H1 (cell line): ENCODE measurements around the gene GPR42. TPM values are rescaled to one million over a fixed set of nuclear protein-coding genes. Genes with fewer than 3 reads are reported as not detected.

Experiments used
- CTCF ChIA-PET: fragments of 300-600 bp; sonication (Branson Sonifier 250); formaldehyde crosslinking; loops from one replicate; lab custom pipeline; 2021; ENCODE audit not compliant: partially characterized antibody; lab: Charles Lee
- POLR2A ChIA-PET: fragments of 300-600 bp; sonication (Branson Sonifier 250); formaldehyde crosslinking; loops from one replicate; lab custom pipeline; 2021; ENCODE audit warnings: inconsistent platforms; ENCODE audit not compliant: partially characterized antibody; lab: Charles Lee
- DNase-seq, 2 experiments: peaks; one replicate each; pipeline versions ENCODE4 v3.0.0 to v3.0.0-alpha.2; 2010 to 2022; ENCODE audit warnings: low spot score in 2 of 2, low read depth in 1 of 2, mixed read lengths in 1 of 2
- FAIRE-seq: peaks from 2 replicates; lab custom pipeline; 2011; peaks lifted over from hg19 to GRCh38; lab: Jason Lieb, UNC
- H2AFZ ChIP-seq: 2 replicates; pipeline ENCODE4 v1.8.1; 2012; ENCODE audit warnings: low read length, inconsistent platforms
- H2AK5ac ChIP-seq: 2 replicates; pipeline ENCODE4 v1.6.1; 2013; ENCODE audit warnings: low read depth, low read length
- H2BK120ac ChIP-seq: replicated peaks from 2 replicates; pipeline ENCODE3; 2013; ENCODE audit warnings: low read depth, low read length, inconsistent platforms
- H2BK12ac ChIP-seq: 2 replicates; pipeline ENCODE4 v1.6.1; 2013; ENCODE audit warnings: low read depth, low read length
- H2BK15ac ChIP-seq: 2 replicates; pipeline ENCODE4 v1.6.1; 2013; ENCODE audit warnings: low read length
- H2BK20ac ChIP-seq: 2 replicates; pipeline ENCODE4 v1.6.1; 2013; ENCODE audit warnings: low read length
- H2BK5ac ChIP-seq: 2 replicates; pipeline ENCODE4 v1.6.1; 2013; ENCODE audit warnings: low read depth, low read length
- H3K14ac ChIP-seq: 2 replicates; pipeline ENCODE4 v1.6.1; 2013; ENCODE audit warnings: inconsistent platforms; ENCODE audit not compliant: insufficient read length
- H3K18ac ChIP-seq: 2 replicates; pipeline ENCODE4 v1.6.1; 2013; ENCODE audit warnings: low read length; ENCODE audit errors: extremely low read depth
- H3K23ac ChIP-seq: 2 replicates; pipeline ENCODE4 v1.6.1; 2013; ENCODE audit warnings: inconsistent platforms; ENCODE audit not compliant: insufficient read length
- H3K23me2 ChIP-seq: 2 replicates; pipeline ENCODE4 v1.6.1; 2013; ENCODE audit warnings: low read depth, low read length
- H3K27ac ChIP-seq: 2 replicates; pipeline ENCODE4 v1.6.1; 2011; ENCODE audit warnings: low read depth, low read length, inconsistent platforms
- H3K27me3 ChIP-seq, 4 experiments: replicated peaks in 1 of 4; 1 replicate in 1 of 4; 2 replicates in 3 of 4; pipeline versions ENCODE4 v1.6.1 to v1.8.1; 2011 to 2013; ENCODE audit warnings: low read length in 3 of 4, mild to moderate bottlenecking in 3 of 4, inconsistent platforms in 2 of 4, mixed read lengths in 2 of 4, moderate library complexity in 1 of 4; ENCODE audit not compliant: control insufficient read depth in 3 of 4, insufficient read depth in 3 of 4; ENCODE audit errors: extremely low read depth in 1 of 4
- H3K36me3 ChIP-seq, 4 experiments: 2 replicates each; pipeline versions ENCODE4 v1.6.1 to v1.8.1; 2011 to 2013; ENCODE audit warnings: mild to moderate bottlenecking in 4 of 4, low read length in 3 of 4, moderate library complexity in 2 of 4, control low read depth in 1 of 4, inconsistent platforms in 1 of 4; ENCODE audit not compliant: insufficient read depth in 4 of 4, control insufficient read depth in 2 of 4
- H3K4ac ChIP-seq: replicated peaks from 2 replicates; pipeline ENCODE3; 2013; ENCODE audit warnings: low read length, low read depth, mixed read lengths, inconsistent platforms; ENCODE audit not compliant: insufficient read length
- H3K4me1 ChIP-seq, 4 experiments: replicated peaks in 1 of 4; 1 replicate in 1 of 4; 2 replicates in 3 of 4; pipeline versions ENCODE4 v1.6.1 to v1.8.1; 2011 to 2013; ENCODE audit warnings: low read length in 3 of 4, inconsistent platforms in 2 of 4, mixed read lengths in 1 of 4; ENCODE audit not compliant: insufficient read depth in 4 of 4, control insufficient read depth in 3 of 4
- H3K4me2 ChIP-seq, 2 experiments: 2 replicates each; pipeline versions ENCODE4 v1.6.1 to v1.8.1; 2011 to 2013; ENCODE audit warnings: low read depth in 2 of 2, low read length in 2 of 2, control low read depth in 1 of 2, inconsistent platforms in 1 of 2, mild to moderate bottlenecking in 1 of 2; ENCODE audit not compliant: insufficient read depth in 1 of 2
- H3K4me3 ChIP-seq, 4 experiments: fragments of 200-600, 300-600 bp in 1 of 4; sonication (generic), shearing (Covaris generic), sonication (Bioruptor Twin) in 1 of 4; 2 replicates each; pipeline versions ENCODE4 v1.5.1 to v1.8.1; 2011 to 2016; ENCODE audit warnings: low read length in 4 of 4, low read depth in 3 of 4, control low read depth in 2 of 4, inconsistent platforms in 2 of 4, mild to moderate bottlenecking in 2 of 4, mixed read lengths in 1 of 4, moderate library complexity in 1 of 4; ENCODE audit not compliant: insufficient read depth in 2 of 4; ENCODE audit errors: extremely low read depth in 1 of 4
- H3K56ac ChIP-seq: replicated peaks from 2 replicates; pipeline ENCODE3; 2013; ENCODE audit warnings: low read depth, mild to moderate bottlenecking, mixed read lengths, low read length, inconsistent platforms; ENCODE audit not compliant: insufficient read length
- H3K79me1 ChIP-seq: 2 replicates; pipeline ENCODE4 v1.6.1; 2013; ENCODE audit warnings: low read depth, low read length, control low read depth
- H3K79me2 ChIP-seq, 2 experiments: 2 replicates each; pipeline versions ENCODE4 v1.6.1 to v1.8.1; 2012 to 2013; ENCODE audit warnings: low read length in 2 of 2, mild to moderate bottlenecking in 2 of 2, inconsistent platforms in 1 of 2; ENCODE audit not compliant: insufficient read depth in 2 of 2, control insufficient read depth in 1 of 2
- H3K9ac ChIP-seq, 4 experiments: replicated peaks in 1 of 4; 1 replicate in 1 of 4; 2 replicates in 3 of 4; pipeline versions ENCODE4 v1.6.1 to v1.8.1; 2011 to 2013; ENCODE audit warnings: low read depth in 3 of 4, low read length in 3 of 4, control low read depth in 2 of 4, mild to moderate bottlenecking in 2 of 4, moderate library complexity in 2 of 4, inconsistent platforms in 1 of 4; ENCODE audit errors: extremely low read depth in 1 of 4
- H3K9me3 ChIP-seq, 2 experiments: 2 replicates each; pipeline versions ENCODE4 v1.6.1 to v1.8.1; 2012 to 2013; ENCODE audit warnings: mild to moderate bottlenecking in 2 of 2, moderate library complexity in 2 of 2, control low read depth in 1 of 2, inconsistent platforms in 1 of 2, low read depth in 1 of 2, low read length in 1 of 2, mixed read lengths in 1 of 2; ENCODE audit not compliant: insufficient read depth in 2 of 2
- H4K20me1 ChIP-seq, 2 experiments: replicated peaks in 1 of 2; 2 replicates each; pipeline versions ENCODE3 to v1.8.1; 2011 to 2013; ENCODE audit warnings: inconsistent platforms in 2 of 2, low read length in 2 of 2, mild to moderate bottlenecking in 1 of 2; ENCODE audit not compliant: insufficient read depth in 2 of 2, control insufficient read depth in 1 of 2
- H4K5ac ChIP-seq: 2 replicates; pipeline ENCODE4 v1.6.1; 2013; ENCODE audit warnings: low read length, low read depth, mixed read lengths, inconsistent platforms; ENCODE audit not compliant: insufficient read length
- H4K8ac ChIP-seq: 2 replicates; pipeline ENCODE4 v1.8.0; 2013; ENCODE audit warnings: mild to moderate bottlenecking, moderate library complexity, low read length, inconsistent platforms; ENCODE audit not compliant: insufficient read depth; ENCODE audit errors: extremely low read depth
- H4K91ac ChIP-seq: replicated peaks from 2 replicates; pipeline ENCODE3; 2013; ENCODE audit warnings: low read length, mixed read lengths, inconsistent platforms; ENCODE audit not compliant: insufficient read length
- ASH2L ChIP-seq: fragments of 200-600, 300-600 bp; sonication (generic); IDR thresholded peaks from one replicate; pipeline ENCODE4 v1.7.1; 2017; ENCODE audit warnings: low read length
- BACH1 ChIP-seq: IDR thresholded peaks from 2 replicates; pipeline ENCODE4 v1.6.1; 2012; ENCODE audit warnings: low read length, improper control_type of control experiment
- CBX5 ChIP-seq: fragments of 300-800, 300-1000 bp; sonication (generic); IDR thresholded peaks from 2 replicates; pipeline ENCODE4 v1.7.1; 2016; ENCODE audit warnings: antibody characterized with exemption, low read length, low read depth
- MAFK ChIP-seq: IDR thresholded peaks from 2 replicates; pipeline ENCODE4 v1.6.1; 2012; ENCODE audit warnings: low read depth, mild to moderate bottlenecking, improper control_type of control experiment, low read length
- RAD21 ChIP-seq, 2 experiments: IDR thresholded peaks in 1 of 2; conservative IDR thresholded peaks in 1 of 2; 2 replicates each; pipeline ENCODE4 v1.6.1; 2011; ENCODE audit warnings: low read depth in 2 of 2, low read length in 2 of 2, improper control_type of control experiment in 1 of 2, inconsistent platforms in 1 of 2, mild to moderate bottlenecking in 1 of 2, moderate library complexity in 1 of 2
- RNF2 ChIP-seq: fragments of 200-900, 300-1000 bp; sonication (generic); IDR thresholded peaks from 2 replicates; pipeline ENCODE4 v1.7.1; 2016; ENCODE audit warnings: borderline replicate concordance, low read depth, mild to moderate bottlenecking, antibody characterized with exemption, low read length; ENCODE audit not compliant: poor library complexity, severe bottlenecking; ENCODE audit errors: missing control alignments
- TAF1 ChIP-seq: IDR thresholded peaks from 2 replicates; pipeline ENCODE4 v1.6.1; 2011; ENCODE audit warnings: mild to moderate bottlenecking, low read depth, low read length
- TAF7 ChIP-seq: optimal IDR thresholded peaks from 2 replicates; pipeline ENCODE3; 2011; ENCODE audit warnings: low read depth, mild to moderate bottlenecking, inconsistent platforms, low read length, moderate library complexity, borderline replicate concordance
- TEAD4 ChIP-seq: IDR thresholded peaks from 2 replicates; pipeline ENCODE4 v1.6.1; 2012; ENCODE audit warnings: low read depth, low read length, inconsistent platforms, mixed read lengths
- WGBS, 2 experiments: shearing (Covaris generic) in 1 of 2; methylation state at CpG; one replicate each; pipeline versions ENCODE4 v1.1.6 to v1.1.7; 2013 to 2015; ENCODE audit warnings: low lambda C conversion rate in 2 of 2, mixed read lengths in 2 of 2, inconsistent platforms in 1 of 2, low coverage in 1 of 2, missing lambda C conversion rate in 1 of 2; ENCODE audit not compliant: insufficient replicate concordance in 2 of 2, insufficient coverage in 1 of 2, insufficient read length in 1 of 2; ENCODE audit errors: extremely low coverage in 1 of 2, missing lambda C conversion rate in 1 of 2; 5-methylcytosine and 5-hydroxymethylcytosine counted together
- polyA plus RNA-seq, 7 experiments: library from polyadenylated mRNA; depleted of rRNA in 3 of 7; stranded (reverse) in 5 of 7; unstranded in 2 of 7; fragments of >200 nt in 5 of 7; fragments of 200-250 nt in 2 of 7; gene quantifications; 1 replicate in 5 of 7; 2 replicates in 1 of 7; 4 replicates in 1 of 7; pipeline versions ENCODE4 v1.2.1 to v1.2.3, GENCODE V29; 2011 to 2013; ENCODE audit warnings: missing spikeins in 2 of 7, mixed read lengths in 2 of 7
- total RNA-seq: library from RNA; stranded (reverse); fragmentation: NEBNext Ultra II Directional; extraction: Animal tissue kit (Norgen Biotek cat#: 25700); gene quantifications from 2 replicates; pipeline ENCODE4 v1.2.1, GENCODE V29; 2021
- TF ChIP-seq, protein P1 (sequence below), 3 experiments: IDR thresholded peaks; 1 replicate in 2 of 3; 2 replicates in 1 of 3; pipeline versions ENCODE4 v1.5.1 to v1.6.1; 2011; ENCODE audit warnings: low read length in 3 of 3, mild to moderate bottlenecking in 3 of 3, inconsistent platforms in 2 of 3, low read depth in 1 of 3, moderate library complexity in 1 of 3; ENCODE audit not compliant: insufficient read depth in 1 of 3; ENCODE audit errors: control extremely low read depth in 1 of 3
- TF ChIP-seq, protein P2 (sequence below): IDR thresholded peaks from 2 replicates; pipeline ENCODE4 v1.6.1; 2012; ENCODE audit warnings: inconsistent platforms

The GPR42 gene
- total and polyA plus RNA-seq, 2 of the 8 experiments (the other 6 are each of a cell fraction or from before 2014, with no cell fraction given): not detected

DNA sequence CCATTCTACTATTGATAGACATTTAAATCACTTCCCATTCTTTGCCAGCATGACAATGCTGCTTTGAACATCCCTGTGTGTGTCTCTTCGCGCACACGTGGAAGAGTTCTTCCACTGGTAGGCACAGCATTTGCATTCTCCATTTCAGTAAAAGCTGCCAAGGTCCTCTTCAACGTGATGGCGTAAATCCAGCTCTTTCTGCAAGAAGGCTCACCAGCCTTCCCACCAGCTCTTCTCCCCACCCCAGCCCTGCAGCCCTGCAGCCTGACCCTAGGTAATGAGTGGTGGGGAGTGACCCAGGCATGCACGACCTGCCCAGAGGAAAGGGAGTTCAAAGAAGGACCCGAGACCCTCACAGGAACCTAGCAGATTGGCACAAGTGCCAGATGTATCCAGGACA, 45.5 kb downstream of the GPR42 start:
- H4K5ac ChIP-seq: no peak overlapping the region
- POLR2A ChIA-PET: no interaction called here
- TF ChIP-seq CBX5 (no peak), TAF7 (no peak), MAFK (no peak), BACH1 (no peak), TEAD4 (no peak), TAF1 (no peak), RNF2 (no peak), RAD21 (IDR thresholded peaks at IDR 0.05 in 1 of 2, conservative IDR thresholded peaks at IDR 0.05 in 1 of 2; ENCODE audit: low read depth in 2 of 2, low read length in 2 of 2) (no peak), ASH2L (no peak)
- TF ChIP-seq, protein P1, sequence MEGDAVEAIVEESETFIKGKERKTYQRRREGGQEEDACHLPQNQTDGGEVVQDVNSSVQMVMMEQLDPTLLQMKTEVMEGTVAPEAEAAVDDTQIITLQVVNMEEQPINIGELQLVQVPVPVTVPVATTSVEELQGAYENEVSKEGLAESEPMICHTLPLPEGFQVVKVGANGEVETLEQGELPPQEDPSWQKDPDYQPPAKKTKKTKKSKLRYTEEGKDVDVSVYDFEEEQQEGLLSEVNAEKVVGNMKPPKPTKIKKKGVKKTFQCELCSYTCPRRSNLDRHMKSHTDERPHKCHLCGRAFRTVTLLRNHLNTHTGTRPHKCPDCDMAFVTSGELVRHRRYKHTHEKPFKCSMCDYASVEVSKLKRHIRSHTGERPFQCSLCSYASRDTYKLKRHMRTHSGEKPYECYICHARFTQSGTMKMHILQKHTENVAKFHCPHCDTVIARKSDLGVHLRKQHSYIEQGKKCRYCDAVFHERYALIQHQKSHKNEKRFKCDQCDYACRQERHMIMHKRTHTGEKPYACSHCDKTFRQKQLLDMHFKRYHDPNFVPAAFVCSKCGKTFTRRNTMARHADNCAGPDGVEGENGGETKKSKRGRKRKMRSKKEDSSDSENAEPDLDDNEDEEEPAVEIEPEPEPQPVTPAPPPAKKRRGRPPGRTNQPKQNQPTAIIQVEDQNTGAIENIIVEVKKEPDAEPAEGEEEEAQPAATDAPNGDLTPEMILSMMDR (IDR thresholded peaks at IDR 0.05; ENCODE audit: control extremely low read depth in 1 of 3, insufficient read depth in 1 of 3, low read depth in 1 of 3, low read length in 3 of 3): no peak
- TF ChIP-seq, protein P2, sequence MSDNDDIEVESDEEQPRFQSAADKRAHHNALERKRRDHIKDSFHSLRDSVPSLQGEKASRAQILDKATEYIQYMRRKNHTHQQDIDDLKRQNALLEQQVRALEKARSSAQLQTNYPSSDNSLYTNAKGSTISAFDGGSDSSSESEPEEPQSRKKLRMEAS: no peak

More for the DNA sequence above, 45.5 kb downstream of the GPR42 start:
- H3K4me2 ChIP-seq: no peak overlapping the region
- H3K14ac ChIP-seq: no peak overlapping the region
- H2BK20ac ChIP-seq: no peak overlapping the region
- H3K27ac ChIP-seq: no peak overlapping the region
- H2AFZ ChIP-seq: no peak overlapping the region
- H3K23me2 ChIP-seq: no peaks in the 10 kb centered on the region
- no peak overlapping the region for H2AK5ac ChIP-seq
- CTCF ChIA-PET: interaction anchor here (1.3 to 4.6 kb wide), 2 partner anchors 16 to 52 kb away, joined by 3 to 18 read pairs; no protein-coding TSS in a partner anchor
- FAIRE-seq (no peak), DNase-seq (no peak)
- no peaks in the 10 kb centered on the region for H3K27me3 ChIP-seq
- no peak overlapping the region for H2BK12ac ChIP-seq
- WGBS, 2 experiments: 87% methylated on average over 7 of the region's 7 CpGs; no CpG with 5 or more reads in 1 of the 2 experiments
- H3K9me3 ChIP-seq: no peaks in the 10 kb centered on the region
- no peaks in the 10 kb centered on the region for H3K4me1 ChIP-seq
- H3K4me3 ChIP-seq: no peak overlapping the region
- no peak overlapping the region for H3K18ac ChIP-seq
- no peaks in the 10 kb centered on the region for H3K36me3 ChIP-seq
- H4K91ac ChIP-seq: no peak overlapping the region
- no peak overlapping the region for H3K4ac ChIP-seq
- no peaks in the 10 kb centered on the region for H3K79me2 ChIP-seq
- H2BK15ac ChIP-seq: no peak overlapping the region
- no peaks in the 10 kb centered on the region for H3K79me1 ChIP-seq
- 0 out of 2 replicates have a peak overlapping the region, but pooled peaks have one; percentile 19 for H4K8ac ChIP-seq
- no peak overlapping the region for H3K23ac ChIP-seq
- H2BK120ac ChIP-seq: no peak overlapping the region
- H3K9ac ChIP-seq: no peak overlapping the region
- H2BK5ac ChIP-seq: no peak overlapping the region
- no peaks in the 10 kb centered on the region for H4K20me1 ChIP-seq
- no peak overlapping the region for H3K56ac ChIP-seq
